GM12878 (cell line): ENCODE results near the gene MAP1S. TPM values are rescaled to one million over a fixed set of nuclear protein-coding genes. Genes with fewer than 3 reads are reported as not detected.
A peak's percentile ranks its signal among the peaks of the same experiment; 100 is the strongest.

Source experiments
- BCLAF1 ChIP-seq: fragments of 450-650 bp; IDR thresholded peaks from 2 replicates; pipeline ENCODE4 v1.6.1; 2017; ENCODE audit warnings: antibody characterized with exemption, mild to moderate bottlenecking, moderate library complexity
- CBFB ChIP-seq: IDR thresholded peaks from 2 replicates; pipeline ENCODE4 v1.6.1; 2016; ENCODE audit warnings: antibody characterized with exemption, low read depth
- CEBPZ ChIP-seq: fragments of 150-350 bp; IDR thresholded peaks from 2 replicates; pipeline ENCODE4 v1.6.1; 2016; ENCODE audit warnings: low read depth, low read length
- HSF1 ChIP-seq: fragments of 150-350 bp; IDR thresholded peaks from 2 replicates; pipeline ENCODE4 v1.6.1; 2014; ENCODE audit warnings: mild to moderate bottlenecking, low read depth, low read length
- LARP7 ChIP-seq: fragments of 450-650 bp; IDR thresholded peaks from 2 replicates; pipeline ENCODE4 v1.6.1; 2017; ENCODE audit warnings: mild to moderate bottlenecking
- MEF2B ChIP-seq: fragments of 450-650 bp; IDR thresholded peaks from 2 replicates; pipeline ENCODE4 v1.6.1; 2018; ENCODE audit warnings: mild to moderate bottlenecking, moderate library complexity; ENCODE audit not compliant: partially characterized antibody, poor library complexity, severe bottlenecking
- PBX3 ChIP-seq: IDR thresholded peaks from 2 replicates; pipeline ENCODE4 v1.6.1; 2011; ENCODE audit warnings: mild to moderate bottlenecking, low read depth, low read length, moderate library complexity; ENCODE audit not compliant: insufficient replicate concordance
- POLR2AphosphoS5 ChIP-seq: IDR thresholded peaks from 2 replicates; pipeline ENCODE4 v1.6.1; 2011; ENCODE audit warnings: mild to moderate bottlenecking, low read length, inconsistent platforms
- RCOR1 ChIP-seq: conservative IDR thresholded peaks from 2 replicates; pipeline ENCODE4 v1.6.1; 2012; ENCODE audit warnings: low read depth, low read length, improper control_type of control experiment
- SMAD1 ChIP-seq: fragments of 450-650 bp; IDR thresholded peaks from 2 replicates; pipeline ENCODE4 v1.6.1; 2018; ENCODE audit warnings: mild to moderate bottlenecking, low read depth; ENCODE audit not compliant: partially characterized antibody
- TCF3 ChIP-seq: IDR thresholded peaks from 2 replicates; pipeline ENCODE4 v1.6.1; 2012; ENCODE audit warnings: low read depth, mild to moderate bottlenecking, low read length, borderline replicate concordance; ENCODE audit not compliant: insufficient read depth
- USF1 ChIP-seq: IDR thresholded peaks from 2 replicates; pipeline ENCODE4 v1.6.1; 2011; ENCODE audit warnings: borderline replicate concordance, low read depth, mild to moderate bottlenecking, moderate library complexity, mixed read lengths, low read length; ENCODE audit not compliant: insufficient read depth; ENCODE audit errors: extremely low read length
- ZNF592 ChIP-seq: fragments of 450-650 bp; IDR thresholded peaks from 2 replicates; pipeline ENCODE4 v1.6.1; 2017; ENCODE audit warnings: mild to moderate bottlenecking, moderate library complexity
- polyA plus RNA-seq, 11 experiments: library from polyadenylated mRNA; depleted of rRNA in 4 of 11; unstranded in 6 of 11; stranded (reverse) in 5 of 11; fragments of >200 nt; fragmentation: Nextera tagmentation in 4 of 11; fragmentation: Illumina TruSeq in 1 of 11; extraction: Ambion mirVana in 4 of 11; extraction: Trizol in 1 of 11; gene quantifications; 1 replicate in 1 of 11; 2 replicates in 10 of 11; pipeline versions ENCODE4 v1.2.1 to v1.2.3, GENCODE V29; 2011 to 2016; ENCODE audit warnings: inconsistent platforms in 2 of 11, missing spikeins in 2 of 11, low read depth in 1 of 11
- total RNA-seq, 4 experiments: library from RNA; depleted of rRNA in 3 of 4; stranded (reverse); fragments of >200 nt in 3 of 4; fragmentation: Illumina TruSeq in 1 of 4; extraction: Trizol in 1 of 4; gene quantifications; 2 replicates each; pipeline versions ENCODE4 v1.2.1 to v1.2.3, GENCODE V29; 2013 to 2021

The MAP1S gene
- total and polyA plus RNA-seq, 10 of the 15 experiments (the other 5 are each of a cell fraction or from before 2014, with no cell fraction given), result 2.1 to 63.9 (median 15.0) TPM

- no peak for TF ChIP-seq CEBPZ
- peak; percentile 54 for TF ChIP-seq LARP7
- TF ChIP-seq SMAD1, result peak; percentile 38
- peak; percentile 60; the same call in 1 of the 2 replicates for TF ChIP-seq ZNF592
- peak; percentile 59; the same call in 1 of the 2 replicates for TF ChIP-seq POLR2AphosphoS5
- TF ChIP-seq BCLAF1, result no peak
- TF ChIP-seq MEF2B, result peak; percentile 98
- no peak for TF ChIP-seq USF1
- TF ChIP-seq HSF1, result no peak
- TF ChIP-seq CBFB, result peak; percentile 65
- peak; percentile 74; the same call in 1 of the 2 replicates for TF ChIP-seq TCF3
- TF ChIP-seq PBX3, result no peak
- peak; percentile 31; the same call in 1 of the 2 replicates for TF ChIP-seq RCOR1
These were observed 32.0 kb downstream of the MAP1S start, which contains the start of gene FCHO1 (continued) for GRCh38 chr19:17751103-17751911.
